Naive thymus-derived CD4-positive, alpha-beta T cell (primary cell): Measurements from ENCODE around the gene PTP4A1. TPM values are rescaled to one million over a fixed set of nuclear protein-coding genes. Genes with fewer than 3 reads are reported as not detected.

Source experiments
- ATAC-seq: fragments of 150-1000 bp; cut with Tn5 transposase; 2 replicates; pipeline ENCODE4 v1.10.0; 2021; ENCODE audit warnings: mild to moderate bottlenecking, moderate library complexity
- CTCF ChIA-PET: fragments of 350-600 bp; sonication (Branson Sonifier 250); formaldehyde crosslinking; loops from one replicate; lab custom pipeline; 2021; ENCODE audit warnings: antibody characterized with exemption; lab: Charles Lee
- POLR2A ChIA-PET: fragments of 350-600 bp; sonication (Branson Sonifier 250); formaldehyde crosslinking; loops from one replicate; lab custom pipeline; 2021; ENCODE audit warnings: antibody characterized with exemption, inconsistent platforms; lab: Charles Lee
- DNase-seq, 9 donors: peaks; one replicate each; pipeline versions ENCODE4 v3.0.0 to v3.0.0-alpha.2; 2020 to 2022; ENCODE audit warnings: mixed read lengths in 1 of 9
- H3K27ac ChIP-seq: one replicate; pipeline ENCODE4 v1.7.0; 2013; ENCODE audit warnings: mild to moderate bottlenecking, low read depth, low read length, moderate library complexity
- H3K27me3 ChIP-seq, 2 donors: one replicate each; pipeline ENCODE4 v1.7.0; 2013; ENCODE audit warnings: low read length in 2 of 2, mild to moderate bottlenecking in 2 of 2, moderate library complexity in 2 of 2; ENCODE audit not compliant: control insufficient read depth in 2 of 2, insufficient read depth in 2 of 2
- H3K36me3 ChIP-seq, 3 experiments: 1 replicate in 2 of 3; 2 replicates in 1 of 3; pipeline ENCODE4 v1.7.0; 2013; ENCODE audit warnings: low read length in 3 of 3, mild to moderate bottlenecking in 3 of 3, moderate library complexity in 1 of 3; ENCODE audit not compliant: insufficient read depth in 3 of 3, control insufficient read depth in 2 of 3
- H3K4me1 ChIP-seq, 2 donors: one replicate each; pipeline ENCODE4 v1.7.0; 2013; ENCODE audit warnings: low read length in 2 of 2, mild to moderate bottlenecking in 2 of 2, moderate library complexity in 1 of 2; ENCODE audit not compliant: control insufficient read depth in 2 of 2, insufficient read depth in 2 of 2
- H3K4me3 ChIP-seq: 2 replicates; pipeline ENCODE4 v1.7.0; 2013; ENCODE audit warnings: mild to moderate bottlenecking, low read length
- H3K9me3 ChIP-seq, 3 experiments: 1 replicate in 2 of 3; 2 replicates in 1 of 3; pipeline ENCODE4 v1.7.0; 2013; ENCODE audit warnings: low read length in 3 of 3; ENCODE audit not compliant: control insufficient read depth in 2 of 3
- H3K27ac Mint-ChIP-seq, 9 donors: one replicate each; pipeline ENCODE4 v1.8.0; 2020 to 2022; ENCODE audit warnings: mixed read lengths in 9 of 9, mild to moderate bottlenecking in 8 of 9, moderate library complexity in 5 of 9, inconsistent platforms in 2 of 9
- H3K27me3 Mint-ChIP-seq, 5 donors: one replicate each; pipeline ENCODE4 v1.8.0; 2021 to 2022; ENCODE audit warnings: mixed read lengths in 5 of 5, mild to moderate bottlenecking in 1 of 5
- H3K36me3 Mint-ChIP-seq, 5 donors: one replicate each; pipeline ENCODE4 v1.8.0; 2020 to 2022; ENCODE audit warnings: mixed read lengths in 5 of 5, mild to moderate bottlenecking in 3 of 5, inconsistent platforms in 1 of 5
- H3K4me1 Mint-ChIP-seq, 7 donors: one replicate each; pipeline ENCODE4 v1.8.0; 2020 to 2022; ENCODE audit warnings: mixed read lengths in 7 of 7, mild to moderate bottlenecking in 3 of 7, inconsistent platforms in 1 of 7
- H3K4me3 Mint-ChIP-seq, 10 donors: one replicate each; pipeline ENCODE4 v1.8.0; 2020 to 2022; ENCODE audit warnings: mild to moderate bottlenecking in 10 of 10, mixed read lengths in 10 of 10, moderate library complexity in 6 of 10, inconsistent platforms in 2 of 10
- H3K9me3 Mint-ChIP-seq, 11 donors: one replicate each; pipeline ENCODE4 v1.8.0; 2020 to 2022; ENCODE audit warnings: mixed read lengths in 11 of 11, mild to moderate bottlenecking in 4 of 11, inconsistent platforms in 1 of 11, moderate library complexity in 1 of 11
- intact Hi-C, 2 donors: fragments of 100-400 bp; cut with micrococcal nuclease; formaldehyde crosslinking; loops; one replicate each; pipeline ENCODE4 v1.15.1; 2023
- polyA plus RNA-seq, 2 donors: library from polyadenylated mRNA; unstranded; fragments of 300-500 nt; fragmentation: Illumina TruSeq; gene quantifications; one replicate each; pipeline ENCODE4 v1.2.3, GENCODE V29; 2021
- total RNA-seq, 6 experiments: library from RNA in 5 of 6; stranded (reverse) in 5 of 6; gene quantifications; 1 replicate in 5 of 6; 2 replicates in 1 of 6; pipeline ENCODE4 v1.2.3 and lab custom pipeline; 2021 to 2026

Gene PTP4A1
- total and polyA plus RNA-seq, 7 experiments from 2014 or later = 26.4 to 165 (median 47.5) TPM

GRCh38 chr6:63610944-63611343, 38.7 kb downstream of the PTP4A1 start:
- Histone ChIP-seq H3K9me3 (no peaks in the 10 kb centered on the region), H3K27me3 (no peaks in the 10 kb centered on the region), H3K36me3 (no peaks in the 10 kb centered on the region), H3K4me3 (no peak overlapping the region), H3K27ac (no peak overlapping the region), H3K4me1 (no peaks in the 10 kb centered on the region)
- Mint-ChIP-seq H3K27ac (no peak overlapping the region), H3K27me3 (peaks cover 0 to 15% (median 1%) of the 10 kb centered on the region in 5 donors), H3K4me1 (peaks cover 0 to 6% (median 0%) of the 10 kb centered on the region in 7 donors), H3K36me3 (no peaks in the 10 kb centered on the region), H3K9me3 (no peaks in the 10 kb centered on the region), H3K4me3 (no peak overlapping the region)
- intact Hi-C loops = no loop called here
- DNase-seq (no peak), ATAC-seq (no peak)
- CTCF ChIA-PET = no interaction called here
- POLR2A ChIA-PET = no interaction called here

DNA sequence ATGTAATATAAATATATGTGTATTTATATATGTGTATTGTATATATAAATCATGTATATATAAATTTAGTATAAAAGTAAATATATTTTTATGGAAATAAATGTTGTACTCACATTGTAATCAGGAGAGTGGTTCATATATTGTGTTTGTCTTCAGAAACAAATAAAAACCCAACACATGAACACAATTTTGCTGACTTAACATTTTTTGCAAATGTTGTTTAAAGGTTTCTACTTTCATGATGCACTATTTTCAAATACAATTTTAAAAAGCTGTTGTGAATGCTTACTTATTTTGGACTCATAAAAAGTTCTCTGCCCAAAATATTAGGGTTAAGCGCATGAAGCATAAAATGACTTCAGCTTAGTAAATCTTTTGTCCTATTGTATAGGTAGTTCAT, 39.3 kb downstream of the PTP4A1 start:
- no peak for ATAC-seq
- intact Hi-C loops = no loop called here
- Mint-ChIP-seq H3K27me3 (peaks cover 0 to 19% (median 6%) of the 10 kb centered on the region in 5 donors), H3K27ac (no peak overlapping the region), H3K9me3 (no peaks in the 10 kb centered on the region), H3K4me1 (peaks cover 0 to 6% (median 0%) of the 10 kb centered on the region in 7 donors), H3K36me3 (no peaks in the 10 kb centered on the region), H3K4me3 (no peak overlapping the region)
- H3K4me3 ChIP-seq = no peak overlapping the region
- H3K9me3 ChIP-seq = no peaks in the 10 kb centered on the region
- H3K27ac ChIP-seq = no peak overlapping the region
- no peaks in the 10 kb centered on the region for H3K36me3 ChIP-seq
- DNase-seq = no peak
- POLR2A ChIA-PET = no interaction called here
- H3K27me3 ChIP-seq = no peaks in the 10 kb centered on the region
- CTCF ChIA-PET = no interaction called here
- H3K4me1 ChIP-seq = no peaks in the 10 kb centered on the region

- Histone ChIP-seq H3K4me3 (no peak overlapping the region), H3K27me3 (no peaks in the 10 kb centered on the region), H3K27ac (no peak overlapping the region), H3K4me1 (no peaks in the 10 kb centered on the region), H3K9me3 (no peaks in the 10 kb centered on the region), H3K36me3 (no peaks in the 10 kb centered on the region)
- H3K36me3 Mint-ChIP-seq = no peaks in the 10 kb centered on the region
- no peaks in the 10 kb centered on the region for H3K9me3 Mint-ChIP-seq
- H3K27ac Mint-ChIP-seq = no peak overlapping the region
- ChIA-PET POLR2A (no interaction called here), CTCF (interaction anchor here (1.1 kb wide), 1 partner anchor 149 kb away, joined by 3 read pairs; no protein-coding TSS in a partner anchor)
- DNase-seq = no peak
- H3K27me3 Mint-ChIP-seq = peaks cover 12 to 39% (median 30%) of the 10 kb centered on the region in 5 donors
- intact Hi-C loops = no loop called here
- no peak overlapping the region for H3K4me3 Mint-ChIP-seq
- H3K4me1 Mint-ChIP-seq = peaks cover 0 to 4% (median 0%) of the 10 kb centered on the region in 7 donors
- ATAC-seq = no peak
These were observed 43.3 kb downstream of the PTP4A1 start for GRCh38 chr6:63615590-63615989.

Other genes with a start within 250 kb of the PTP4A1 start
- gene PHF3, start 63.3 kb downstream of the PTP4A1 start, total RNA-seq = 100 to 1,000 TPM in 3 of 5 experiments, 10 to 100 TPM in 2; 56.8 to 141 (median 108) TPM
- 10 to 100 TPM; 40.0 to 54.1 TPM for gene PHF3, start 63.3 kb downstream of the PTP4A1 start, polyA plus RNA-seq